SK-N-MC (cell line): ENCODE measurements around the gene CCR5.

Experiments
- DNase-seq: peaks from one replicate; pipeline ENCODE4 v3.0.0-alpha.2; 2011; ENCODE audit warnings: low read depth, low spot score
- H3K27ac ChIP-seq: fragments of 200-600 bp; sonication (generic); 2 replicates; pipeline ENCODE4 v1.5.1; 2016; ENCODE audit warnings: mixed run types
- H3K36me3 ChIP-seq: fragments of 200-600 bp; sonication (generic); 2 replicates; pipeline ENCODE4 v1.6.1; 2017; ENCODE audit warnings: antibody characterized with exemption, low read length, mixed read lengths; ENCODE audit not compliant: insufficient read depth
- H3K4me3 ChIP-seq: fragments of 200-600 bp; sonication (generic); 2 replicates; pipeline ENCODE4 v1.5.1; 2016
- H3K9ac ChIP-seq: fragments of 200-600 bp; sonication (generic); 2 replicates; pipeline ENCODE4 v1.8.0; 2017; ENCODE audit warnings: mixed run types, mixed read lengths; ENCODE audit not compliant: insufficient read length
- H3K9me3 ChIP-seq: fragments of 200-600 bp; sonication (generic); 2 replicates; pipeline ENCODE4 v1.6.1; 2017; ENCODE audit warnings: low read depth, mild to moderate bottlenecking, antibody characterized with exemption, low read length, moderate library complexity, mixed read lengths
- EZH2 ChIP-seq: fragments of 200-600 bp; sonication (generic); IDR thresholded peaks from one replicate; pipeline ENCODE4 v1.6.1; 2017; ENCODE audit warnings: antibody characterized with exemption
- FOXP2 ChIP-seq: optimal IDR thresholded peaks from 2 replicates; pipeline ENCODE3; 2011; ENCODE audit warnings: mild to moderate bottlenecking, moderate library complexity; ENCODE audit not compliant: insufficient read depth; ENCODE audit errors: extremely low read length, control extremely low read depth
- POLR2AphosphoS5 ChIP-seq: IDR thresholded peaks from 2 replicates; pipeline ENCODE4 v1.6.1; 2012; ENCODE audit warnings: mild to moderate bottlenecking, low read depth, low read length, borderline replicate concordance

Gene CCR5

DNA sequence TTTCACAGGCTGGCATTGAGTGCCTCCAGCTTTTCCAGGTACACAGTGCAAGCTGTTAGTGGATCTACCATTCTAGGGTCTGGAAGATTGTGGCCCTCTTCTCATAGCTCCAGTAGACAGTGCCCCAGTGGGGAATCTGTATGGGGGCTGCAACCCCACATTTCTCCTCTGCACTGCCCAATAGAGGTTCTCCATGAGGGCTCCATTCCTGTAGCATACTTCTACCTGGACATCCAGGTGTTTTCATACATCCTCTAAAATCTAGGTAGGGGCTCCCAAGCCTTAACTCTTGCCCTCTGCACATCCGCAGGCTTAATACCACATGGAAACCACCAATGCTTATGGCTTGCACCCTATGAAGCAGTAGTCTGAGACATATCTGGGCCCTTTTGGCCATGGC, 31.9 kb upstream of the CCR5 start:
- Histone ChIP-seq H3K27ac (no peak overlapping the region), H3K36me3 (no peaks in the 10 kb centered on the region), H3K9ac (no peak overlapping the region), H3K9me3 (no peaks in the 10 kb centered on the region), H3K4me3 (no peak overlapping the region)
- TF ChIP-seq EZH2 (no peak), FOXP2 (no peak), POLR2AphosphoS5 (no peak)
- no peak for DNase-seq

DNA sequence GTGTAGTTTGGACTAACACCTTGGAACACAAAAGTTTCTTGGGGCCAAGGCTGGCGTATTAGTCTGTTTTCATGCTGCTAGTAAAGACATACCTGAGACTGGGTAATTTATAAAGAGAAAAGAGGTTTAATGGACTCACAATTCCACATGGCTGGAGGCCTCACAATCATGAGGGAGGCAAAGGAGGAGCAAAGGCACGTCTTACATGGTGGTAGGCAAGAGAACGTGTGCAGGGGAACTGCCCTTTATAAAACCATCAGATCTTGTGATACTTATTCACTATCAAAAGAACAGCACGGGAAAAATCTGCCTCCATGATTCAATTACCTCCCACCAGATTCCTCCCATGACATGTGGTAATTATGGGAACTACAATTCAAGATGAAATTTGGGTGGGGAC, 26.3 kb upstream of the CCR5 start:
- Histone ChIP-seq H3K27ac (no peak overlapping the region), H3K4me3 (no peak overlapping the region), H3K9me3 (no peaks in the 10 kb centered on the region), H3K36me3 (no peaks in the 10 kb centered on the region), H3K9ac (no peak overlapping the region)
- DNase-seq: no peak
- TF ChIP-seq POLR2AphosphoS5 (no peak), EZH2 (no peak), FOXP2 (no peak)

DNA sequence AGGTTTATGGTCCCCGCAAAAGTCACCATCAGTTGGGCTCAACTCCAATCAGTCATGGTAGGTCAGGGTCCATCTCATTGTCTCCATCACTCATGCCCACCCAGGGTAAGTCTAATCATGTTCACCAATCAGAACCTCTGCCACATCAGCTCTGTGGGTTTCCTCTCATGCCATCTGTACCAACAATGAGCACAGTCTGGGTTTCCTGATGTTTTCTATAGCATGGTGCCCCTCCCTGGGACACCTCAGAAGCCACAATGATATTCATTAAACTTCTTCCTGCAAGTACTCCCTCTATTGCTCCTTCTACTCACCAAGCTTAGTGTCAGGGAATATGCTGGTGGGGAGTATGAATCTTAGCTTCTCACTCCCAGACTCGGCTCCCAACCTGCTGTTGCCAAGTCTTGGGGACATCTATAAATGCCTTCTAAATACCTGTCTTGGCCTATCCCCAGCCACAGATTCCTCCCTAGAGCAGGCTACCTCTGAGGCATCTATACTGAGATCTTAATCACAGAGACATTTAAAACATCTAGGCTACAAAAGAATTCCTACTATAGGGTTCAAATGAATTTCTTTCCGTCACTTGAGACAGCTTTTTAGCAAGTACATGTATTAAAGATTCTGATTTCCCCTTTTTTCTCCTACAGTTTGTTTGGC, 21.8 kb upstream of the CCR5 start:
- no peak overlapping the region for H3K9ac ChIP-seq
- H3K4me3 ChIP-seq: no peak overlapping the region
- H3K27ac ChIP-seq: no peak overlapping the region
- no peak for DNase-seq
- no peaks in the 10 kb centered on the region for H3K9me3 ChIP-seq
- TF ChIP-seq FOXP2 (no peak), EZH2 (no peak), POLR2AphosphoS5 (no peak)
- H3K36me3 ChIP-seq: no peaks in the 10 kb centered on the region

DNA sequence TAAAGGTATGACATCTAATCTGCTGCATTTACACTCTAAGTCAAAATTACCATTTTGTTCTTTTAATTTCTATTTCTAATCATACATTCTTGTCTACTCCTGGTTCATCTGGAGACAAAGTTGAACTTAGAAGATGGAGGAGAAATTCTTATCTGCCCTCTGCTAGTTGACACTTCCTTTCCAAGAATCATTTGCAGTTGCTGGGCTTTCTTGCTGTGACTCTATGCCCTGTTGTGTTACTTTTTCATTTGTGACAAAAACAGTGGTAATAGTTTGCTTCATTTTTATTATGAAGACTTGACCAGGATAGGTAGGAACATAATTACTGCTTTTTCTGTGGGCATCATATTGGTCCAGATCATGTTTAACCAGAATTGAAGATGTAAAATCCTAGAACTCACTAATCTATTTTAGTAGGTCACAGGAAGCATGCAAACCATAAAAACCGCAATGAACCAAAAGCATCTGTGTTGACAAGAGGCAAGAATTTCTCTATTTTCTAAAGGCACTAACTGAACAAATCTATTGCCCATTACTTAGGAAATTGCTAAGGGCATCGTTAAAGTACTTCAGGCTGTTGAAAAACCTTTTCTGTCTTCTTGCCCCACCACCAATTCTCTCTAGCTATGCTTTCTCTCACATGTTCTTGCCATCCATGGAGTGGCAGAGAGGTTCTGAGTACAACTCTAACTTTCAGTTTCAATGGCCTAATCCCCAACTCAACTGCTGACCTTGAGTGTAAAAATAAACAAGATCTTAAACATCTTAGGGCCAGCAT, 21.1 kb upstream of the CCR5 start:
- no peak overlapping the region for H3K9ac ChIP-seq
- no peak overlapping the region for H3K4me3 ChIP-seq
- no peak for DNase-seq
- no peak overlapping the region for H3K27ac ChIP-seq
- no peak for TF ChIP-seq EZH2
- TF ChIP-seq POLR2AphosphoS5: no peak
- TF ChIP-seq FOXP2: no peak
- H3K9me3 ChIP-seq: no peaks in the 10 kb centered on the region
- no peaks in the 10 kb centered on the region for H3K36me3 ChIP-seq

DNA sequence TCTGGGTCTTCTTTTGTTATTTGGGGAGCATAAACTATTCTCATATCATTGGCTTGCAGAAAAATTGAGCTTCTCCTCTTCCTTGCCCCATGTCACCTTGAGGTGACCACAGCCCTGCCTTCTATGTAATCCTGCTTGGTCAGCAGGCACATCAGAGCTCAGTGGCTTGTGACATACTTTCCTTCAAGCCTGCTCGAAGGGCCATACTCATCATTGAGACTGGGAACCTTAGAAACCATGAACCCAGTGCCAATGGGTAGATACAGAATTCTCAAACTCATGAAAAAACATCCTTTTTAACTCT, 20.5 kb upstream of the CCR5 start:
- Histone ChIP-seq H3K9ac (no peak overlapping the region), H3K4me3 (no peak overlapping the region), H3K27ac (no peak overlapping the region), H3K36me3 (no peaks in the 10 kb centered on the region), H3K9me3 (no peaks in the 10 kb centered on the region)
- no peak for DNase-seq
- TF ChIP-seq POLR2AphosphoS5 (no peak), EZH2 (no peak), FOXP2 (no peak)

DNA sequence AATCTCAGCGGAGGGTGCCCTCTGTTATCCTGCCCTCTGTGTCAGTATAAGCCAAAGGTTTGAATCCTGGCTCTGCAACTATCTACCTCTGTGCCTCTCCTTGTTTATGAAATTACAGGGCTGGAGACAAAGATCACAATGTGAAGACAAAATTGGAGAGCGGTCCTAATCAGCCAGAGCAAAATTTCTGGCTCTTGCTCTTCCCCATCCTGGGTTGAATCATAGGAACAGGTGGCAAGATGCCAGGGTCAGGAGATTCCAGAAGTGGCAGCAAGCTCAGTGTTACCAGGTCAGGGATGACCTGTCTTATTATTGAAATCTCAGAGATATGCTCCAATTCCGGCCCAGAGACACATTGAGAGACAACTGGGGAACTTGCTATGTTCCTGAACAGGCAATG, 19.1 kb upstream of the CCR5 start:
- no peak overlapping the region for H3K9ac ChIP-seq
- no peak for DNase-seq
- no peak overlapping the region for H3K27ac ChIP-seq
- no peak overlapping the region for H3K4me3 ChIP-seq
- H3K36me3 ChIP-seq: no peaks in the 10 kb centered on the region
- H3K9me3 ChIP-seq: no peaks in the 10 kb centered on the region
- TF ChIP-seq EZH2 (no peak), POLR2AphosphoS5 (no peak), FOXP2 (no peak)

DNA sequence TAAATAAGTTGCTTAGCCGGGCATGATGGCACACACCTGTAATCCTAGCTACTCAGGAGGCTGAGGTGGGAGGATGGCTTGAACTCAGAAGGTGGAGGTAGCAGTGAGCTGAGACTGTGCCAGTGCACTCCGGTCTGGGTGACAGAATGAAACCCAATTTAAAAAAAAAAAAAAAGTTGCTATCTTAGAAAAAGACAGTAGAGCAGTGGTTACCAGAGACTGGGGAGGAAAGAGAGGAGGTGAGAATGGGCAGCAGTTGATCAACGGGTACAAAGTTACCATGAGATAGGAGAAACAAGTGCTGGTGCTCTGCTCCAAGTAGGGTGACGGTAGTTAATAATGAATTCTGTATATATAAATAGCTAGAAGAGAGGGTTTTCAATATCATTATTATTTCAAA, 17.7 kb upstream of the CCR5 start:
- Histone ChIP-seq H3K9ac (no peak overlapping the region), H3K4me3 (no peak overlapping the region), H3K27ac (no peak overlapping the region), H3K9me3 (no peaks in the 10 kb centered on the region), H3K36me3 (no peaks in the 10 kb centered on the region)
- TF ChIP-seq POLR2AphosphoS5 (no peak), EZH2 (no peak), FOXP2 (no peak)
- DNase-seq: no peak

DNA sequence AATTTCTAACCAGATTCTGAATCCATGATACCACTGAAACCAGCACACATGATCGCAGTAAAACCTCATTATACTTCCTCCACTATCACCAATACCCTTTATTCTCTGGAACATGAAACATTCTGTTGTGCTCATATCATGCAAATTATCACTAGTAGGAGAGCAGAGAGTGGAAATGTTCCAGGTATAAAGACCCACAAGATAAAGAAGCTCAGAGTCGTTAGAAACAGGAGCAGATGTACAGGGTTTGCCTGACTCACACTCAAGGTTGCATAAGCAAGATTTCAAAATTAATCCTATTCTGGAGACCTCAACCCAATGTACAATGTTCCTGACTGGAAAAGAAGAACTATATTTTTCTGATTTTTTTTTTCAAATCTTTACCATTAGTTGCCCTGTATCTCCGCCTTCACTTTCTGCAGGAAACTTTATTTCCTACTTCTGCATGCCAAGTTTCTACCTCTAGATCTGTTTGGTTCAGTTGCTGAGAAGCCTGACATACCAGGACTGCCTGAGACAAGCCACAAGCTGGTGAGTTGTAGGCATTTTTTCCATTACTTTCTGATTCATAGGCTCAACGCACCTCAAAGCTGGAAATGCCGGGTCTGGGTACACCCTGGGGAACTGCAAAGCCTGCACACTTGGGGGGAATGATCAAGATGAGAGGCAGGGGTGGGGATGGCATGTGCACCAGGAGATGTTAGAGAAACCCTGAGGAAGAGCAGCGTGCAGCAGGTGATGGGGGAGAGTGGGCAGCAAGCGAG, 16.9 kb upstream of the CCR5 start, which contains the start of gene CCR2:
CCR2 (plus strand) TSS at position 465 of the 764 bp plus-strand sequence. CDS start 3,417 bp downstream, outside the sequence.
- Histone ChIP-seq H3K4me3 (no peak within 1 kb of the TSS), H3K9ac (no peak within 1 kb of the TSS), H3K9me3 (no peaks in the 10 kb centered on the region), H3K27ac (no peak within 1 kb of the TSS), H3K36me3 (no peaks in the 10 kb centered on the region)
- no peak for TF ChIP-seq EZH2
- TF ChIP-seq FOXP2: no peak
- DNase-seq: no peak

DNA sequence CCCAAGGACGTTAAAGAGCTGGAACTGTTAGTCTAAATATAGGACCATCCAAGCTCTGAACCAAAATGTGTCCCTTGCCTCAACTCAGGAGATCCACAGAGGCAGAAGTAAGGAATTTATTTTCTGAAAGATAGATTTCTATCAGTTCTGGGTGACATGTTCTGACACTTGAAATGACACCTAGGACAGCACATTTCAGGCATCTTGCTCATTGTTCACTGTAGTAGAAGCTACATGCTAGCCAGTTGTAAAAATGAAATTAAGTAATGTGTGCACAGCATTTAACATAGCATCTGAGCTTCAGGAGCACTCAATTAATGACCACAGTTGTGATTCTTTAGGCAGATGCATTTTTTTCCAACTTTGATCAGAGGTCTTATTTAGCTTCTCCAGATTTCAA, 16.3 kb upstream of the CCR5 start:
- H3K36me3 ChIP-seq: no peaks in the 10 kb centered on the region
- H3K4me3 ChIP-seq: no peak overlapping the region
- no peak overlapping the region for H3K27ac ChIP-seq
- H3K9ac ChIP-seq: no peak overlapping the region
- no peak for DNase-seq
- TF ChIP-seq FOXP2 (no peak), EZH2 (no peak), POLR2AphosphoS5 (no peak)
- H3K9me3 ChIP-seq: no peaks in the 10 kb centered on the region
